Astrocyte (in vitro differentiated cells and primary cell): ENCODE data around the gene BMP6. TPM values are rescaled to one million over a fixed set of nuclear protein-coding genes. Genes with fewer than 3 reads are reported as not detected.

Source experiments
- DNase-seq: peaks from one replicate; pipeline ENCODE4 v3.0.0-alpha.2; 2010; ENCODE audit warnings: low read depth
- FAIRE-seq: peaks from 2 replicates; lab custom pipeline; 2011; peaks lifted over from hg19 to GRCh38; lab: Jason Lieb, UNC
- H2AFZ ChIP-seq: 2 replicates; pipeline ENCODE4 v1.6.0; 2012; ENCODE audit warnings: low read depth, low read length, inconsistent platforms
- H3K27ac ChIP-seq: 2 replicates; pipeline ENCODE4 v1.5.1; 2011; ENCODE audit warnings: low read depth, low read length, inconsistent platforms
- H3K27me3 ChIP-seq: 2 replicates; pipeline ENCODE4 v1.6.0; 2011; ENCODE audit warnings: low read length, inconsistent platforms; ENCODE audit not compliant: insufficient read depth
- H3K36me3 ChIP-seq: 2 replicates; pipeline ENCODE4 v1.5.1; 2011; ENCODE audit warnings: low read length, inconsistent platforms; ENCODE audit not compliant: insufficient read depth
- H3K4me1 ChIP-seq: 2 replicates; pipeline ENCODE4 v1.5.1; 2011; ENCODE audit warnings: low read length, inconsistent platforms; ENCODE audit not compliant: insufficient read depth
- H3K4me2 ChIP-seq: 2 replicates; pipeline ENCODE4 v1.6.0; 2012; ENCODE audit warnings: low read length, inconsistent platforms
- H3K4me3 ChIP-seq: 2 replicates; pipeline ENCODE4 v1.5.1; 2011; ENCODE audit warnings: low read depth, mild to moderate bottlenecking, low read length, inconsistent platforms; ENCODE audit not compliant: insufficient read depth
- H3K79me2 ChIP-seq: 2 replicates; pipeline ENCODE4 v1.6.0; 2012; ENCODE audit warnings: mild to moderate bottlenecking, low read length, inconsistent platforms; ENCODE audit not compliant: insufficient read depth
- H3K9ac ChIP-seq: 2 replicates; pipeline ENCODE4 v1.6.0; 2012; ENCODE audit warnings: mild to moderate bottlenecking, low read length, inconsistent platforms
- H3K9me3 ChIP-seq: 2 replicates; pipeline ENCODE4 v1.5.1; 2012; ENCODE audit warnings: low read depth, mild to moderate bottlenecking, low read length, inconsistent platforms; ENCODE audit not compliant: insufficient read depth
- H4K20me1 ChIP-seq: 2 replicates; pipeline ENCODE4 v1.6.0; 2012; ENCODE audit warnings: low read length, inconsistent platforms; ENCODE audit not compliant: insufficient read depth
- H3K27ac Mint-ChIP-seq: one replicate; pipeline ENCODE4 v1.8.0; 2021; ENCODE audit warnings: mild to moderate bottlenecking, mixed read lengths; ENCODE audit not compliant: unreplicated experiment
- H3K27me3 Mint-ChIP-seq: one replicate; pipeline ENCODE4 v1.8.0; 2021; ENCODE audit warnings: low read depth, mixed read lengths; ENCODE audit not compliant: unreplicated experiment
- H3K36me3 Mint-ChIP-seq: one replicate; pipeline ENCODE4 v1.8.0; 2021; ENCODE audit warnings: low read depth, mixed read lengths; ENCODE audit not compliant: unreplicated experiment
- H3K4me1 Mint-ChIP-seq: one replicate; pipeline ENCODE4 v1.8.0; 2021; ENCODE audit warnings: low read depth, mixed read lengths; ENCODE audit not compliant: unreplicated experiment
- H3K4me3 Mint-ChIP-seq: one replicate; pipeline ENCODE4 v1.8.0; 2021; ENCODE audit warnings: mild to moderate bottlenecking, moderate library complexity, mixed read lengths; ENCODE audit not compliant: unreplicated experiment
- H3K9me3 Mint-ChIP-seq: one replicate; pipeline ENCODE4 v1.8.0; 2021; ENCODE audit warnings: mild to moderate bottlenecking, mixed read lengths; ENCODE audit not compliant: unreplicated experiment
- CTCF ChIP-seq: IDR thresholded peaks from 2 replicates; pipeline ENCODE4 v1.5.1; 2011; ENCODE audit warnings: low read depth, mild to moderate bottlenecking, inconsistent platforms, low read length, moderate library complexity; ENCODE audit not compliant: insufficient read depth
- EZH2 ChIP-seq: IDR thresholded peaks from 2 replicates; pipeline ENCODE4 v1.6.1; 2012; ENCODE audit warnings: mild to moderate bottlenecking, low read length, inconsistent platforms; ENCODE audit not compliant: insufficient read depth
- total RNA-seq: library from RNA; stranded (reverse); gene quantifications from 2 replicates; pipeline ENCODE4 v1.2.1, GENCODE V29; 2021

The BMP6 gene
- total RNA-seq, 1 donor from 2014 or later: 2.8 TPM

- DNase-seq (no peak), FAIRE-seq (no peak)
- H3K27me3 ChIP-seq: peaks cover 21% of the 10 kb centered on the region
- peaks cover 22% of the 10 kb centered on the region for H3K27me3 Mint-ChIP-seq
- no peaks in the 10 kb centered on the region for H3K9me3 ChIP-seq
- H3K9me3 Mint-ChIP-seq: peaks cover 1% of the 10 kb centered on the region
- H3K4me3 Mint-ChIP-seq: no peak overlapping the region
- no peak overlapping the region for H3K4me2 ChIP-seq
- no peak overlapping the region for H3K27ac ChIP-seq
- H3K79me2 ChIP-seq: no peaks in the 10 kb centered on the region
- peaks cover 4% of the 10 kb centered on the region for H3K36me3 Mint-ChIP-seq
- no peak overlapping the region for H3K27ac Mint-ChIP-seq
- TF ChIP-seq CTCF: no peak
- no peak overlapping the region for H3K9ac ChIP-seq
- H3K4me1 Mint-ChIP-seq: peaks cover 10% of the 10 kb centered on the region
- peaks cover 6% of the 10 kb centered on the region for H4K20me1 ChIP-seq
- no peak overlapping the region for H3K4me3 ChIP-seq
- no peaks in the 10 kb centered on the region for H3K36me3 ChIP-seq
- no peak overlapping the region for H2AFZ ChIP-seq
- H3K4me1 ChIP-seq: no peaks in the 10 kb centered on the region
These were observed 16.4 kb downstream of the BMP6 start for GRCh38 chr6:7742223-7742785.

- Histone ChIP-seq H3K36me3 (no peaks in the 10 kb centered on the region), H3K9me3 (no peaks in the 10 kb centered on the region), H4K20me1 (peaks cover 3% of the 10 kb centered on the region), H3K27me3 (peaks cover 31% of the 10 kb centered on the region), H3K4me1 (no peaks in the 10 kb centered on the region), H3K27ac (no peak overlapping the region), H2AFZ (no peak overlapping the region), H3K9ac (no peak overlapping the region), H3K4me2 (no peak overlapping the region), H3K4me3 (no peak overlapping the region), H3K79me2 (no peaks in the 10 kb centered on the region)
- H3K9me3 Mint-ChIP-seq: no peaks in the 10 kb centered on the region
- H3K4me1 Mint-ChIP-seq: peaks cover 7% of the 10 kb centered on the region
- H3K4me3 Mint-ChIP-seq: no peak overlapping the region
- peaks cover 14% of the 10 kb centered on the region for H3K27me3 Mint-ChIP-seq
- no peak overlapping the region for H3K27ac Mint-ChIP-seq
- no peaks in the 10 kb centered on the region for H3K36me3 Mint-ChIP-seq
- no peak for DNase-seq
- FAIRE-seq: no peak
- TF ChIP-seq EZH2: no peak
- TF ChIP-seq CTCF: no peak
These were observed 20.0 kb downstream of the BMP6 start for GRCh38 chr6:7745942-7746341.

GRCh38 chr6:7747016-7747415 lies 21.1 kb downstream of the BMP6 start:
- H3K36me3 ChIP-seq: no peaks in the 10 kb centered on the region
- no peaks in the 10 kb centered on the region for H3K79me2 ChIP-seq
- Mint-ChIP-seq H3K36me3 (no peaks in the 10 kb centered on the region), H3K9me3 (no peaks in the 10 kb centered on the region), H3K4me3 (no peak overlapping the region), H3K27ac (no peak overlapping the region), H3K4me1 (peaks cover 6% of the 10 kb centered on the region), H3K27me3 (peaks cover 12% of the 10 kb centered on the region)
- no peak for FAIRE-seq
- H3K4me1 ChIP-seq: no peaks in the 10 kb centered on the region
- TF ChIP-seq CTCF (no peak), EZH2 (no peak)
- H3K4me2 ChIP-seq: no peak overlapping the region
- H3K9me3 ChIP-seq: no peaks in the 10 kb centered on the region
- peaks cover 34% of the 10 kb centered on the region for H3K27me3 ChIP-seq
- no peak overlapping the region for H3K9ac ChIP-seq
- no peak overlapping the region for H3K4me3 ChIP-seq
- H3K27ac ChIP-seq: no peak overlapping the region
- no peak for DNase-seq
- H2AFZ ChIP-seq: no peak overlapping the region
- H4K20me1 ChIP-seq: peaks cover 3% of the 10 kb centered on the region
